ENCODE measurements around the gene AK8. TPM values are rescaled to one million over a fixed set of nuclear protein-coding genes. Genes with fewer than 3 reads are reported as not detected.

Gene AK8
- total and polyA plus RNA-seq, 9 donors: 0.36 to 9.8 (median 1.6) TPM

DNA sequence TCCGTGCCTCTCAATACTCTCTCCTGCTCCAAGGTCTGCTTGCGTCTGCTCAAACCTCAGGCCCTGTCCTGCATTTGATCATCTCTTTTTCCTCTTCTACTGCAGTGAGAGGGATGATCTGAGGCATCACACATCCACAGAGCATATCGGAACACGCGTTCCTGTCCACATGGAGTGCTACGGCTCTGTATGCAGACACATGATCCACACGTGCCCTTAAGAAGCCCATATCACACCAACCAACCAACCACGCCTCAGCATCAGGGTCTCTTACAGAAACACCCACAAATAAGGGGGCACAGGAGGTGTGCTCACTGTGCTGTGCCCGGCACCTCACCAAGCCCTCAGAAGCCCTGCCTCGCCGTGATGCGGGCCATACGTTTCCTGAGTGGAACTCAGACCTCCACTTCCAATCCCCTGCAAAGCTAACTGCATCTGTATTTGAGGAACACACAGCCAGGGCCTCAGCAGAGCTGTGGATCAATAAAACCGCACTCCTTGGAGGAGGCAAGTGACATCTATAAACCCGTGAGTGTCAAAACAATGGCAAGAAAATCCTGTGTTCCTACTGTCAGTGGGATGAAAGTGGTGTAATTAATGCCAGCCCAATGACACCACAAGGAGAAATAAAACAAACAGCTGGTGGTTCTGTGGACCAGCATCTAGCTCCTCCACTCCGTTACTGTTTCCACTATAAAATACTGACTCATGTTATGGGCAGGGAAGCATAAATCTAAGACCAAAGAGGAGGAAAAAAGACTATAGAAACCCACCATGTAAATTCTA lies 40.4 kb downstream of the AK8 start:
- Histone ChIP-seq H3K36me3 (no peaks in the 10 kb centered on the region), H3K4me3 (no peak overlapping the region), H3K9me3 (no peaks in the 10 kb centered on the region), H3K4me1 (ENCODE audit: insufficient read depth) (no peaks in the 10 kb centered on the region), H3K27me3 (no peaks in the 10 kb centered on the region), H3K27ac (no peak overlapping the region)
- peak in 1 of 5 donors; percentile 14 for DNase-seq
- 81 to 85% (median 82%) methylated on average over 16 of the region's 16 CpGs for WGBS, 3 donors
- intact Hi-C loops (cut with DNase I): loop anchor here in 1 of 4 donors (5.0 kb wide), 1 partner anchor 1625 kb away; no protein-coding TSS in a partner anchor
- TF ChIP-seq POLR2A (IDR thresholded peaks at IDR 0.05) (no peak), EP300 (IDR thresholded peaks at IDR 0.05) (no peak)
- TF ChIP-seq, protein P1, sequence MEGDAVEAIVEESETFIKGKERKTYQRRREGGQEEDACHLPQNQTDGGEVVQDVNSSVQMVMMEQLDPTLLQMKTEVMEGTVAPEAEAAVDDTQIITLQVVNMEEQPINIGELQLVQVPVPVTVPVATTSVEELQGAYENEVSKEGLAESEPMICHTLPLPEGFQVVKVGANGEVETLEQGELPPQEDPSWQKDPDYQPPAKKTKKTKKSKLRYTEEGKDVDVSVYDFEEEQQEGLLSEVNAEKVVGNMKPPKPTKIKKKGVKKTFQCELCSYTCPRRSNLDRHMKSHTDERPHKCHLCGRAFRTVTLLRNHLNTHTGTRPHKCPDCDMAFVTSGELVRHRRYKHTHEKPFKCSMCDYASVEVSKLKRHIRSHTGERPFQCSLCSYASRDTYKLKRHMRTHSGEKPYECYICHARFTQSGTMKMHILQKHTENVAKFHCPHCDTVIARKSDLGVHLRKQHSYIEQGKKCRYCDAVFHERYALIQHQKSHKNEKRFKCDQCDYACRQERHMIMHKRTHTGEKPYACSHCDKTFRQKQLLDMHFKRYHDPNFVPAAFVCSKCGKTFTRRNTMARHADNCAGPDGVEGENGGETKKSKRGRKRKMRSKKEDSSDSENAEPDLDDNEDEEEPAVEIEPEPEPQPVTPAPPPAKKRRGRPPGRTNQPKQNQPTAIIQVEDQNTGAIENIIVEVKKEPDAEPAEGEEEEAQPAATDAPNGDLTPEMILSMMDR (IDR thresholded peaks at IDR 0.05): no peak

DNA sequence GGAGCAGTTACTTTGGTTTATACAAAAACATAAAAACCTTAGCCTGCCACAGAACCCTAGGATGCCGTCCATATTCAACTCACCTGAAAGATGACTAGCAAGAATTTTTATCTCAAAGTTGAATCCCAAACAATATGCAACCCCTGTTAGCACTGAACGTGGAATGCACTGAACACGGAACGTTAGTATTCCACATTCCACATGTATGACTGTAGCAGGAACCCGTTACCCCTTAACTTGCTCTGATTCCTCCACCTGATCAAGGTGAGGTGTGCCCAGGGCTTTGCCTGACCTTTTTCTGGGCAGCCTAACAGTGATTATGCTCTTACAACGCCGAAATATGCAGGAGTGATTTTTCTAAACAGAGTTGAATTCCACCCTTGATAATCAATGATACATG lies 43.7 kb downstream of the AK8 start:
- intact Hi-C loops (cut with DNase I): no loop called here
- TF ChIP-seq POLR2A (IDR thresholded peaks at IDR 0.05) (no peak), EP300 (IDR thresholded peaks at IDR 0.05) (no peak)
- TF ChIP-seq, protein P1 (IDR thresholded peaks at IDR 0.05): no peak
- 81 to 84% (median 84%) methylated on average over 7 of the region's 7 CpGs for WGBS, 3 donors
- Histone ChIP-seq H3K27me3 (no peaks in the 10 kb centered on the region), H3K36me3 (no peaks in the 10 kb centered on the region), H3K4me3 (no peak overlapping the region), H3K9me3 (no peaks in the 10 kb centered on the region), H3K27ac (no peak overlapping the region), H3K4me1 (ENCODE audit: insufficient read depth) (no peaks in the 10 kb centered on the region)
- DNase-seq: no peak

DNA sequence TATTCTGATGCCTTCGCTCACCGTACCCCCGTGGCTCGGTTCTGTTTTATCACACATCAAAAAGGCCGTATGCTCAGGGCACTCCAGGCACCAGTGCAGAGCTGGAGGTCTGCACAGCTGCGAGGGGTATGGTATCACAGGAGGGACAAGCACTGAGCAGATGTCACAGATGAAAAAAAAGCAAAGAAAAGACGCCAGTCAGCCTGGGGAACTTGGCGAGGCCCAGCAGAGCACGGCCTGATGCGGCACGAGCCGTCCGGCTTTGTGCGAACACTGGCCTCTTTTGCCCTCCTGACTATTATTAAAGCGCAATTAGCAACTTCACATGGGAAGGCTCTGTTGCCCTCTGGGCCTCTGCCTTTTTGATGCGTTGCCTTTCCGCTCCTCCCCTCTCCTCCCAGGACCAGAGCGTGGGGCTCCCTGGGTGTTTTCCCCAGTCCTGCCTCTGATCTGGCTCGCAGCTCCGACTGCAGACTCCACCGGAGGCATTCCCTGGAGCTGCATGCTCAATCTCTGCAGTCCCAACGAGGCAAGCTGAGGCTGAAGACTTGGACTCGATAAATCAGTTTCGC lies 44.4 kb downstream of the AK8 start:
- H3K4me3 ChIP-seq: no peak overlapping the region
- intact Hi-C loops (cut with DNase I): no loop called here
- peak in 1 of 5 donors; percentile 16 for DNase-seq
- H3K27me3 ChIP-seq: no peaks in the 10 kb centered on the region
- no peak overlapping the region for H3K27ac ChIP-seq
- H3K4me1 ChIP-seq (ENCODE audit: insufficient read depth): no peaks in the 10 kb centered on the region
- no peaks in the 10 kb centered on the region for H3K9me3 ChIP-seq
- TF ChIP-seq, protein P1 (IDR thresholded peaks at IDR 0.05): no peak
- TF ChIP-seq POLR2A (IDR thresholded peaks at IDR 0.05): no peak
- H3K36me3 ChIP-seq: no peaks in the 10 kb centered on the region
- WGBS, 3 donors: 70 to 79% (median 77%) methylated on average over 24 of the region's 24 CpGs

DNA sequence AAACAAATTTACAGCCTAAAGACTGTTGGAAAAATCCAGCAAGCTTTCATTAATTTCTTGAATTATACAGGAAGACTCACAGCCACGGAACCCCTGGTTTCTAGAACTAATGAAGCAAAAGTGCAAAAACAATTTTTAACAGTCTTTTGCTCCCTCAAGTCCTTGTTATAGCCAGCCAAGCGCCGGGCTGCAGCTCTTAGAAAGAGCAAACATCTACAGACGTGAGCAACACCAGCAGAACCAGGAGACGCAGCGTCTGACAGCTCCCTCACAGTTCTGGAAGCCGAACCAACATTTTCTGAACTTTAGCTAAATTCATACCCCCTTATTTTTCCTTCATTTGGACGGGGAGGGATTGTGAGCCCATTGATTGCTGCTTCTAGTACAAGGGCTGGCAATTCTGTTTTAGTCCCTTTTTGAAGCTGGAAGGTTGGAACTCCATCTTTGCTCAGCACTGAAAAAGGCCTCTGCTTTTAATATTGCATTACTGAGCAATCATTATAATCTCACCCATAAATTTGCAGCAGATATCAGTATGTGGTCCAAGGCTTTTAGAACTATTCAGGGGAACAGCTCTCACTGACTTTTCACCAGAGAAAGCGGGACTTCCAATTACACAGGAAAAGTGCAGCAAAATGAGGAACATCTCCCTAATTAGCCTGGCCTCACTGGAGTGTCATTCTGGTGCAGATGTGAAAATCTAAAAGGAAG lies 45.8 kb downstream of the AK8 start:
- no peak overlapping the region for H3K27ac ChIP-seq
- 56 to 60% (median 59%) methylated on average over 9 of the region's 9 CpGs for WGBS, 3 donors
- H3K4me3 ChIP-seq: no peak overlapping the region
- H3K9me3 ChIP-seq: no peaks in the 10 kb centered on the region
- no peaks in the 10 kb centered on the region for H3K4me1 ChIP-seq (ENCODE audit: insufficient read depth)
- intact Hi-C loops (cut with DNase I): no loop called here
- no peaks in the 10 kb centered on the region for H3K36me3 ChIP-seq
- TF ChIP-seq POLR2A (IDR thresholded peaks at IDR 0.05) (no peak), EP300 (IDR thresholded peaks at IDR 0.05) (no peak)
- TF ChIP-seq, protein P1 (IDR thresholded peaks at IDR 0.05): no peak
- no peaks in the 10 kb centered on the region for H3K27me3 ChIP-seq
- DNase-seq: peak in 1 of 5 donors; percentile 7

Measured in ovary (tissue), 9 donors.